Measurements from ENCODE around the gene TM9SF1. TPM values are rescaled to one million over a fixed set of nuclear protein-coding genes. Genes with fewer than 3 reads are reported as not detected.

The TM9SF1 gene
- polyA plus RNA-seq, 3 donors = 14.6 to 56.0 (median 51.1) TPM

- Histone ChIP-seq H3K9me3 (replicated peaks in 1 of 2; ENCODE audit: control insufficient read depth in 1 of 2, insufficient read depth in 1 of 2, low read length in 2 of 2) (no peaks in the 10 kb centered on the region), H3K79me2 (ENCODE audit: insufficient read depth, low read length) (peaks cover 9% of the 10 kb centered on the region), H3K4me2 (replicated peaks; ENCODE audit: extremely low read depth, low read length, poor library complexity, severe bottlenecking) (no peak overlapping the region), H3K27ac (ENCODE audit: low read depth in 1 of 2, low read length in 2 of 2) (no peak overlapping the region), H3K4me3 (replicated peaks in 1 of 3; ENCODE audit: low read depth in 2 of 3, low read length in 3 of 3) (no peak overlapping the region), H3K4me1 (ENCODE audit: control insufficient read depth in 1 of 2, insufficient read depth in 2 of 2, low read length in 2 of 2) (peaks cover 18 to 21% of the 10 kb centered on the region in 2 donors), H2AFZ (ENCODE audit: insufficient read depth, low read depth, low read length, poor library complexity, severe bottlenecking) (no peak overlapping the region), H3K36me3 (replicated peaks in 1 of 2; ENCODE audit: control insufficient read depth in 1 of 2, insufficient read depth in 2 of 2, low read length in 2 of 2) (peaks cover 24 to 64% of the 10 kb centered on the region in 2 donors), H3K9ac (ENCODE audit: insufficient read depth, low read length, poor library complexity, severe bottlenecking) (no peak overlapping the region), H4K20me1 (ENCODE audit: insufficient read depth, low read length) (no peaks in the 10 kb centered on the region), H3K27me3 (ENCODE audit: control insufficient read depth in 2 of 2, insufficient read depth in 2 of 2, low read length in 2 of 2) (no peaks in the 10 kb centered on the region)
- DNase-seq = no peak
- H3K27me3 Mint-ChIP-seq (ENCODE audit: low read depth in 3 of 3) = peaks cover 0 to 3% (median 1%) of the 10 kb centered on the region in 3 donors
- H3K4me3 Mint-ChIP-seq = no peak overlapping the region
- no peaks in the 10 kb centered on the region for H3K9me3 Mint-ChIP-seq
- H3K36me3 Mint-ChIP-seq = peaks cover 50 to 67% of the 10 kb centered on the region in 2 donors
- 87% methylated on average over 2 of the region's 10 CpGs for WGBS (ENCODE audit: insufficient coverage)
- H3K27ac Mint-ChIP-seq = peak overlapping the region in 3 of 7 donors; percentile 41 to 73 (median 60)
- intact Hi-C loops (cut with micrococcal nuclease) = no loop called here
- peaks cover 24% of the 10 kb centered on the region for H3K4me1 Mint-ChIP-seq
- TF ChIP-seq CTCF (IDR thresholded peaks at IDR 0.05) = no peak
These were observed 8.3 kb downstream of the TM9SF1 start for GRCh38 chr14:24186831-24187538.

- Histone ChIP-seq H3K9ac (ENCODE audit: insufficient read depth, low read length, poor library complexity, severe bottlenecking) (no peak overlapping the region), H3K36me3 (replicated peaks in 1 of 2; ENCODE audit: control insufficient read depth in 1 of 2, insufficient read depth in 2 of 2, low read length in 2 of 2) (peaks cover 26 to 66% of the 10 kb centered on the region in 2 donors), H3K4me2 (replicated peaks; ENCODE audit: extremely low read depth, low read length, poor library complexity, severe bottlenecking) (no peak overlapping the region), H3K79me2 (ENCODE audit: insufficient read depth, low read length) (no peaks in the 10 kb centered on the region), H3K9me3 (replicated peaks in 1 of 2; ENCODE audit: control insufficient read depth in 1 of 2, insufficient read depth in 1 of 2, low read length in 2 of 2) (no peaks in the 10 kb centered on the region), H3K27ac (ENCODE audit: low read depth in 1 of 2, low read length in 2 of 2) (no peak overlapping the region), H3K4me3 (replicated peaks in 1 of 3; ENCODE audit: low read depth in 2 of 3, low read length in 3 of 3) (no peak overlapping the region), H4K20me1 (ENCODE audit: insufficient read depth, low read length) (no peaks in the 10 kb centered on the region), H3K4me1 (ENCODE audit: control insufficient read depth in 1 of 2, insufficient read depth in 2 of 2, low read length in 2 of 2) (peaks cover 18 to 21% of the 10 kb centered on the region in 2 donors), H3K27me3 (ENCODE audit: control insufficient read depth in 2 of 2, insufficient read depth in 2 of 2, low read length in 2 of 2) (no peaks in the 10 kb centered on the region), H2AFZ (ENCODE audit: insufficient read depth, low read depth, low read length, poor library complexity, severe bottlenecking) (no peak overlapping the region)
- intact Hi-C loops (cut with micrococcal nuclease) = no loop called here
- no peaks in the 10 kb centered on the region for H3K9me3 Mint-ChIP-seq
- H3K4me3 Mint-ChIP-seq = no peak overlapping the region
- H3K27me3 Mint-ChIP-seq (ENCODE audit: low read depth in 3 of 3) = peaks cover 0 to 3% (median 1%) of the 10 kb centered on the region in 3 donors
- TF ChIP-seq CTCF (IDR thresholded peaks at IDR 0.05) = no peak
- no peak for DNase-seq
- WGBS (ENCODE audit: insufficient coverage) = 94% methylated on average over 11 of the region's 11 CpGs
- H3K36me3 Mint-ChIP-seq = peaks cover 49 to 68% of the 10 kb centered on the region in 2 donors
- H3K4me1 Mint-ChIP-seq = peaks cover 20% of the 10 kb centered on the region
- H3K27ac Mint-ChIP-seq = no peak overlapping the region
These were observed 9.5 kb downstream of the TM9SF1 start for GRCh38 chr14:24185741-24186140.

Data from CD14-positive monocyte (primary cell).